PFSK-1 (cell line): Measurements from ENCODE around the gene KCNN2.

Experiments
- FOXP2 ChIP-seq: optimal IDR thresholded peaks from 2 replicates; pipeline ENCODE3; 2011; ENCODE audit warnings: borderline replicate concordance, control low read depth, inconsistent platforms; ENCODE audit not compliant: insufficient read depth; ENCODE audit errors: extremely low read length, extremely low read depth
- POLR2AphosphoS5 ChIP-seq: IDR thresholded peaks from 2 replicates; pipeline ENCODE4 v1.6.1; 2012; ENCODE audit warnings: low read depth, mild to moderate bottlenecking, control low read depth, low read length, moderate library complexity
- REST ChIP-seq, 2 experiments: IDR thresholded peaks; 2 replicates each; pipeline versions ENCODE4 v1.6.1 to v1.8.0; 2011 to 2012; ENCODE audit warnings: low read depth in 2 of 2, low read length in 2 of 2, control low read depth in 1 of 2, inconsistent platforms in 1 of 2, mild to moderate bottlenecking in 1 of 2, moderate library complexity in 1 of 2; ENCODE audit not compliant: insufficient read depth in 1 of 2
- SIN3A ChIP-seq: IDR thresholded peaks from 2 replicates; pipeline ENCODE4 v1.6.1; 2012; ENCODE audit warnings: mild to moderate bottlenecking, low read length, moderate library complexity, borderline replicate concordance; ENCODE audit not compliant: insufficient read depth
- TAF1 ChIP-seq: IDR thresholded peaks from 2 replicates; pipeline ENCODE4 v1.6.1; 2012; ENCODE audit warnings: low read length, control low read depth, borderline replicate concordance; ENCODE audit not compliant: insufficient read depth

Gene KCNN2

GRCh38 chr5:114467171-114467570, 105.3 kb downstream of the KCNN2 start:
- TF ChIP-seq FOXP2 (no peak), REST (IDR thresholded peaks at IDR 0.05; ENCODE audit: insufficient read depth in 1 of 2, low read depth in 2 of 2, low read length in 2 of 2) (no peak), SIN3A (no peak), POLR2AphosphoS5 (no peak), TAF1 (no peak)

- TF ChIP-seq FOXP2 = no peak
- no peak for TF ChIP-seq SIN3A
- no peak for TF ChIP-seq POLR2AphosphoS5
- TF ChIP-seq REST (IDR thresholded peaks at IDR 0.05; ENCODE audit: insufficient read depth in 1 of 2, low read depth in 2 of 2, low read length in 2 of 2) = no peak
- no peak for TF ChIP-seq TAF1
These were observed 105.9 kb downstream of the KCNN2 start for GRCh38 chr5:114467729-114468128.

- no peak for TF ChIP-seq FOXP2
- no peak for TF ChIP-seq SIN3A
- no peak for TF ChIP-seq REST (IDR thresholded peaks at IDR 0.05; ENCODE audit: insufficient read depth in 1 of 2, low read depth in 2 of 2, low read length in 2 of 2)
- TF ChIP-seq TAF1 = no peak
- TF ChIP-seq POLR2AphosphoS5 = no peak
These were observed 107.5 kb downstream of the KCNN2 start for GRCh38 chr5:114469372-114469771.

GRCh38 chr5:114471529-114471928, 109.7 kb downstream of the KCNN2 start:
- TF ChIP-seq REST (IDR thresholded peaks at IDR 0.05; ENCODE audit: insufficient read depth in 1 of 2, low read depth in 2 of 2, low read length in 2 of 2) (no peak), SIN3A (no peak), TAF1 (no peak), POLR2AphosphoS5 (no peak), FOXP2 (no peak)

GRCh38 chr5:114473541-114473940, 111.7 kb downstream of the KCNN2 start:
- TF ChIP-seq SIN3A (no peak), TAF1 (no peak), FOXP2 (no peak), REST (IDR thresholded peaks at IDR 0.05; ENCODE audit: insufficient read depth in 1 of 2, low read depth in 2 of 2, low read length in 2 of 2) (no peak), POLR2AphosphoS5 (no peak)
